GM12878 (cell line): ENCODE measurements around the gene SOBP. TPM values are rescaled to one million over a fixed set of nuclear protein-coding genes. Genes with fewer than 3 reads are reported as not detected.

Source experiments
- ATAC-seq: fragments of 200-7000 bp; cut with Tn5 transposase; 3 replicates; pipeline ENCODE4 v1.9.1; 2020; ENCODE audit warnings: mild to moderate bottlenecking, moderate library complexity
- BruUV-seq: library from RNA; stranded (reverse); fragments of 400-500 nt; replicated peaks from 2 replicates; lab custom pipeline; 2021; lab: Mats Ljungman, UMichigan
- CTCF ChIA-PET: fragments of 300-600 bp; sonication (Branson Sonifier 250); formaldehyde crosslinking; extraction: SDS; loops from one replicate; lab custom pipeline; 2021; ENCODE audit warnings: inconsistent platforms; lab: Yijun Ruan, JAX
- POLR2A ChIA-PET: fragments of 350-600 bp; formaldehyde crosslinking; extraction: SDS; loops from one replicate; lab custom pipeline; 2021; ENCODE audit warnings: inconsistent platforms; lab: Charles Lee
- RAD21 ChIA-PET: fragments of 300-600 bp; sonication (Branson Sonifier 250); formaldehyde crosslinking; loops from one replicate; lab custom pipeline; 2023; ENCODE audit warnings: antibody characterized with exemption; ENCODE audit not compliant: unreplicated experiment; lab: Charles Lee
- SMC1A ChIA-PET: fragments of 300-600 bp; sonication (Branson Sonifier 250); formaldehyde crosslinking; loops from one replicate; lab custom pipeline; 2023; ENCODE audit not compliant: unreplicated experiment, uncharacterized antibody; lab: Charles Lee
- DNase-seq: peaks from one replicate; pipeline ENCODE4 v3.0.0-alpha.2; 2011; ENCODE audit warnings: low read depth, low spot score
- FAIRE-seq: peaks from 3 replicates; lab custom pipeline; 2011; peaks lifted over from hg19 to GRCh38; lab: Jason Lieb, UNC
- H2AFZ ChIP-seq: 2 replicates; pipeline ENCODE4 v1.6.0; 2011; ENCODE audit warnings: low read depth, low read length, control low read depth; ENCODE audit not compliant: control insufficient read depth
- H3K27ac ChIP-seq: 2 replicates; pipeline ENCODE4 v1.5.1; 2011; ENCODE audit warnings: control low read depth; ENCODE audit not compliant: control insufficient read depth, insufficient read depth
- H3K27me3 ChIP-seq, 2 experiments: replicated peaks in 1 of 2; 2 replicates each; pipeline versions ENCODE4 v1.6.0 to v1.6.1; 2011; ENCODE audit warnings: low read length in 1 of 2; ENCODE audit not compliant: control insufficient read depth in 2 of 2, insufficient read depth in 2 of 2
- H3K36me3 ChIP-seq, 2 experiments: 2 replicates each; pipeline ENCODE4 v1.5.1; 2011; ENCODE audit warnings: low read length in 1 of 2; ENCODE audit not compliant: control insufficient read depth in 2 of 2, insufficient read depth in 2 of 2
- H3K4me1 ChIP-seq: 2 replicates; pipeline ENCODE4 v1.6.1; 2011; ENCODE audit warnings: mild to moderate bottlenecking, low read length, moderate library complexity, mixed read lengths; ENCODE audit not compliant: control insufficient read depth, insufficient read depth
- H3K4me2 ChIP-seq: 2 replicates; pipeline ENCODE4 v1.6.0; 2011; ENCODE audit warnings: control low read depth; ENCODE audit not compliant: control insufficient read depth, insufficient read depth
- H3K4me3 ChIP-seq: fragments of 200-600 bp; sonication (generic); 2 replicates; pipeline ENCODE4 v1.5.1; 2016
- H3K79me2 ChIP-seq: 2 replicates; pipeline ENCODE4 v1.6.0; 2011; ENCODE audit warnings: low read length; ENCODE audit not compliant: control insufficient read depth, insufficient read depth
- H3K9ac ChIP-seq: 2 replicates; pipeline ENCODE4 v1.8.0; 2011; ENCODE audit warnings: low read length, control low read depth, mixed read lengths; ENCODE audit not compliant: control insufficient read depth, insufficient read depth
- H3K9me3 ChIP-seq: replicated peaks from 3 replicates; pipeline ENCODE4 v1.5.1; 2011; ENCODE audit warnings: mild to moderate bottlenecking, low read length; ENCODE audit not compliant: control insufficient read depth, insufficient read depth
- H4K20me1 ChIP-seq: 2 replicates; pipeline ENCODE4 v1.6.0; 2011; ENCODE audit not compliant: control insufficient read depth, insufficient read depth
- BHLHE40 ChIP-seq, 2 experiments: fragments of 450-650 bp in 1 of 2; IDR thresholded peaks; 2 replicates each; pipeline ENCODE4 v1.6.1; 2011 to 2017; ENCODE audit warnings: low read depth in 2 of 2, borderline replicate concordance in 1 of 2, improper control_type of control experiment in 1 of 2, low read length in 1 of 2, mild to moderate bottlenecking in 1 of 2
- BMI1 ChIP-seq: fragments of 450-650 bp; IDR thresholded peaks from 2 replicates; pipeline ENCODE4 v1.6.1; 2016; ENCODE audit warnings: mild to moderate bottlenecking, moderate library complexity, borderline replicate concordance
- EZH2 ChIP-seq: IDR thresholded peaks from 2 replicates; pipeline ENCODE4 v1.6.1; 2012; ENCODE audit warnings: low read depth, mild to moderate bottlenecking, control low read depth, inconsistent platforms, low read length, borderline replicate concordance; ENCODE audit not compliant: control insufficient read depth
- FOXM1 ChIP-seq: IDR thresholded peaks from 2 replicates; pipeline ENCODE4 v1.6.1; 2012; ENCODE audit warnings: low read depth, mild to moderate bottlenecking, inconsistent platforms, low read length, moderate library complexity
- HCFC1 ChIP-seq: fragments of 150-350 bp; IDR thresholded peaks from 2 replicates; pipeline ENCODE4 v1.6.1; 2014; ENCODE audit warnings: low read length
- MEF2A ChIP-seq: IDR thresholded peaks from 2 replicates; pipeline ENCODE4 v1.6.1; 2011; ENCODE audit warnings: low read depth, mild to moderate bottlenecking, low read length, moderate library complexity; ENCODE audit not compliant: insufficient read depth
- NFYA ChIP-seq: IDR thresholded peaks from 2 replicates; pipeline ENCODE4 v1.6.1; 2011; ENCODE audit warnings: low read depth, mild to moderate bottlenecking, low read length, improper control_type of control experiment, borderline replicate concordance
- NR2F1 ChIP-seq: fragments of 450-650 bp; conservative IDR thresholded peaks from 2 replicates; pipeline ENCODE4 v1.6.1; 2017; ENCODE audit warnings: mild to moderate bottlenecking
- POLR2A ChIP-seq: IDR thresholded peaks from 2 replicates; pipeline ENCODE4 v1.6.1; 2011; ENCODE audit warnings: low read depth, mild to moderate bottlenecking, low read length
- STAT1 ChIP-seq: fragments of 450-650 bp; conservative IDR thresholded peaks from 2 replicates; pipeline ENCODE4 v1.6.1; 2014; ENCODE audit warnings: antibody characterized with exemption, mild to moderate bottlenecking
- WGBS: methylation state at CpG from one replicate; pipeline ENCODE4 v1.1.6; 2016; ENCODE audit warnings: low lambda C conversion rate; ENCODE audit not compliant: insufficient replicate concordance, insufficient coverage; ENCODE audit errors: missing lambda C conversion rate; 5-methylcytosine and 5-hydroxymethylcytosine counted together
- in situ Hi-C: fragments of 300-500 bp; cut with MboI; formaldehyde crosslinking; loops from 9 replicates; pipeline ENCODE4 v1.14.3; 2018; ENCODE audit warnings: mixed read lengths
- intact Hi-C: fragments of 100-400 bp; cut with micrococcal nuclease; formaldehyde crosslinking; loops from one replicate; pipeline ENCODE4 v1.14.2; 2022; ENCODE audit not compliant: unreplicated experiment
- polyA plus RNA-seq, 11 experiments: library from polyadenylated mRNA; depleted of rRNA in 4 of 11; unstranded in 6 of 11; stranded (reverse) in 5 of 11; fragments of >200 nt; fragmentation: Nextera tagmentation in 4 of 11; fragmentation: Illumina TruSeq in 1 of 11; extraction: Ambion mirVana in 4 of 11; extraction: Trizol in 1 of 11; gene quantifications; 1 replicate in 1 of 11; 2 replicates in 10 of 11; pipeline versions ENCODE4 v1.2.1 to v1.2.3, GENCODE V29; 2011 to 2016; ENCODE audit warnings: inconsistent platforms in 2 of 11, missing spikeins in 2 of 11, low read depth in 1 of 11
- total RNA-seq, 4 experiments: library from RNA; depleted of rRNA in 3 of 4; stranded (reverse); fragments of >200 nt in 3 of 4; fragmentation: Illumina TruSeq in 1 of 4; extraction: Trizol in 1 of 4; gene quantifications; 2 replicates each; pipeline versions ENCODE4 v1.2.1 to v1.2.3, GENCODE V29; 2013 to 2021
- TF ChIP-seq, protein P1 (sequence below): fragments of 450-650 bp; IDR thresholded peaks from 2 replicates; pipeline ENCODE4 v1.6.1; 2017; ENCODE audit warnings: mild to moderate bottlenecking
- TF ChIP-seq, protein P2 (sequence below): IDR thresholded peaks from 2 replicates; pipeline ENCODE4 v1.6.1; 2011; ENCODE audit warnings: borderline replicate concordance, low read depth, mild to moderate bottlenecking, moderate library complexity, mixed read lengths, low read length; ENCODE audit not compliant: insufficient read depth; ENCODE audit errors: extremely low read length
- TF ChIP-seq, protein P3 (sequence below): fragments of 450-650 bp; IDR thresholded peaks from 2 replicates; pipeline ENCODE4 v1.6.1; 2016; ENCODE audit warnings: mild to moderate bottlenecking
- TF ChIP-seq, protein P4 (sequence below): fragments of 450-650 bp; IDR thresholded peaks from 2 replicates; pipeline ENCODE4 v1.6.1; 2018; ENCODE audit warnings: mild to moderate bottlenecking, low read depth, moderate library complexity; ENCODE audit not compliant: partially characterized antibody
- TF ChIP-seq, protein P5 (sequence below): IDR thresholded peaks from 2 replicates; pipeline ENCODE4 v1.6.1; 2012; ENCODE audit warnings: low read depth, low read length, improper control_type of control experiment

SOBP gene
- total and polyA plus RNA-seq, 10 of the 15 experiments (the other 5 are each of a cell fraction or from before 2014, with no cell fraction given) = 0.49 to 1.9 (median 0.78) TPM

DNA sequence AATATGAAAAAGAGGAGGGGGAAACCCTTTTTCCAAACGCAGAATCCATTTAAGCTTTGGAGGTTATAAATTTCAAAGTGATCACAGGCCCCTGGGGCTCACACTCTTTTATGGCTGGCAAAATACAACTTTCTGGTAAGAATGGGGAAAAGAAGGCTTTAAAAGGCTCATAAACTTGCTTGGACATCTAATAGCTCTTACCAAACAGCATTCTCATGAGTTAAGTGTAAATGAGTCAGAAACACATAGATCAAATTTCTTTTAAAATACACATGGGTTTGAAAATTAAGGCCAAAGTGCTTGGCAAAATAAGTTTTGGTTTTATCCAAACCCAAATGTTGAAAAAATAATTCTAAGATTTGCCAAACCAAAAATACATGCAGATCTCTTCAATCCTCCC, 154.6 kb downstream of the SOBP start:
- whole genome bisulfite sequencing = 64% methylated on average over 1 of the region's 1 CpG
- FAIRE-seq (no peak), DNase-seq (no peak), ATAC-seq (no peak)
- Histone ChIP-seq H3K9me3 (no peaks in the 10 kb centered on the region), H4K20me1 (no peaks in the 10 kb centered on the region), H3K4me2 (no peak overlapping the region), H3K27ac (no peak overlapping the region), H3K4me3 (no peak overlapping the region), H3K79me2 (no peaks in the 10 kb centered on the region), H3K9ac (no peak overlapping the region), H3K36me3 (no peaks in the 10 kb centered on the region), H3K4me1 (peaks cover 11% of the 10 kb centered on the region), H3K27me3 (no peaks in the 10 kb centered on the region), H2AFZ (no peak overlapping the region)
- CTCF ChIA-PET = interaction anchor here (0.9 to 3.2 kb wide), 2 partner anchors 11 to 13 kb away, joined by 4 to 31 read pairs; no protein-coding TSS in a partner anchor
- POLR2A ChIA-PET = no interaction called here
- intact Hi-C loops (no loop called here), in situ Hi-C loops (no loop called here)
- SMC1A ChIA-PET = interaction anchor here (0.7 to 0.8 kb wide), 2 partner anchors 13 to 27 kb away, joined by 3 to 4 read pairs; no protein-coding TSS in a partner anchor
- TF ChIP-seq BHLHE40 (IDR thresholded peaks at IDR 0.05; ENCODE audit: borderline replicate concordance in 1 of 2, low read depth in 2 of 2, low read length in 1 of 2) (no peak), FOXM1 (no peak), STAT1 (no peak), POLR2A (no peak), EZH2 (no peak), NFYA (no peak), BMI1 (no peak), NR2F1 (no peak), MEF2A (no peak), HCFC1 (no peak)
- TF ChIP-seq, protein P1, sequence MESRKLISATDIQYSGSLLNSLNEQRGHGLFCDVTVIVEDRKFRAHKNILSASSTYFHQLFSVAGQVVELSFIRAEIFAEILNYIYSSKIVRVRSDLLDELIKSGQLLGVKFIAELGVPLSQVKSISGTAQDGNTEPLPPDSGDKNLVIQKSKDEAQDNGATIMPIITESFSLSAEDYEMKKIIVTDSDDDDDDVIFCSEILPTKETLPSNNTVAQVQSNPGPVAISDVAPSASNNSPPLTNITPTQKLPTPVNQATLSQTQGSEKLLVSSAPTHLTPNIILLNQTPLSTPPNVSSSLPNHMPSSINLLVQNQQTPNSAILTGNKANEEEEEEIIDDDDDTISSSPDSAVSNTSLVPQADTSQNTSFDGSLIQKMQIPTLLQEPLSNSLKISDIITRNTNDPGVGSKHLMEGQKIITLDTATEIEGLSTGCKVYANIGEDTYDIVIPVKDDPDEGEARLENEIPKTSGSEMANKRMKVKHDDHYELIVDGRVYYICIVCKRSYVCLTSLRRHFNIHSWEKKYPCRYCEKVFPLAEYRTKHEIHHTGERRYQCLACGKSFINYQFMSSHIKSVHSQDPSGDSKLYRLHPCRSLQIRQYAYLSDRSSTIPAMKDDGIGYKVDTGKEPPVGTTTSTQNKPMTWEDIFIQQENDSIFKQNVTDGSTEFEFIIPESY = no peak
- TF ChIP-seq, protein P2, sequence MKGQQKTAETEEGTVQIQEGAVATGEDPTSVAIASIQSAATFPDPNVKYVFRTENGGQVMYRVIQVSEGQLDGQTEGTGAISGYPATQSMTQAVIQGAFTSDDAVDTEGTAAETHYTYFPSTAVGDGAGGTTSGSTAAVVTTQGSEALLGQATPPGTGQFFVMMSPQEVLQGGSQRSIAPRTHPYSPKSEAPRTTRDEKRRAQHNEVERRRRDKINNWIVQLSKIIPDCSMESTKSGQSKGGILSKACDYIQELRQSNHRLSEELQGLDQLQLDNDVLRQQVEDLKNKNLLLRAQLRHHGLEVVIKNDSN = no peak
- TF ChIP-seq, protein P3, sequence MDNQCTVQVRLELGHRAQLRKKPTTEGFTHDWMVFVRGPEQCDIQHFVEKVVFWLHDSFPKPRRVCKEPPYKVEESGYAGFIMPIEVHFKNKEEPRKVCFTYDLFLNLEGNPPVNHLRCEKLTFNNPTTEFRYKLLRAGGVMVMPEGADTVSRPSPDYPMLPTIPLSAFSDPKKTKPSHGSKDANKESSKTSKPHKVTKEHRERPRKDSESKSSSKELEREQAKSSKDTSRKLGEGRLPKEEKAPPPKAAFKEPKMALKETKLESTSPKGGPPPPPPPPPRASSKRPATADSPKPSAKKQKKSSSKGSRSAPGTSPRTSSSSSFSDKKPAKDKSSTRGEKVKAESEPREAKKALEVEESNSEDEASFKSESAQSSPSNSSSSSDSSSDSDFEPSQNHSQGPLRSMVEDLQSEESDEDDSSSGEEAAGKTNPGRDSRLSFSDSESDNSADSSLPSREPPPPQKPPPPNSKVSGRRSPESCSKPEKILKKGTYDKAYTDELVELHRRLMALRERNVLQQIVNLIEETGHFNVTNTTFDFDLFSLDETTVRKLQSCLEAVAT = no peak
- TF ChIP-seq, protein P4, sequence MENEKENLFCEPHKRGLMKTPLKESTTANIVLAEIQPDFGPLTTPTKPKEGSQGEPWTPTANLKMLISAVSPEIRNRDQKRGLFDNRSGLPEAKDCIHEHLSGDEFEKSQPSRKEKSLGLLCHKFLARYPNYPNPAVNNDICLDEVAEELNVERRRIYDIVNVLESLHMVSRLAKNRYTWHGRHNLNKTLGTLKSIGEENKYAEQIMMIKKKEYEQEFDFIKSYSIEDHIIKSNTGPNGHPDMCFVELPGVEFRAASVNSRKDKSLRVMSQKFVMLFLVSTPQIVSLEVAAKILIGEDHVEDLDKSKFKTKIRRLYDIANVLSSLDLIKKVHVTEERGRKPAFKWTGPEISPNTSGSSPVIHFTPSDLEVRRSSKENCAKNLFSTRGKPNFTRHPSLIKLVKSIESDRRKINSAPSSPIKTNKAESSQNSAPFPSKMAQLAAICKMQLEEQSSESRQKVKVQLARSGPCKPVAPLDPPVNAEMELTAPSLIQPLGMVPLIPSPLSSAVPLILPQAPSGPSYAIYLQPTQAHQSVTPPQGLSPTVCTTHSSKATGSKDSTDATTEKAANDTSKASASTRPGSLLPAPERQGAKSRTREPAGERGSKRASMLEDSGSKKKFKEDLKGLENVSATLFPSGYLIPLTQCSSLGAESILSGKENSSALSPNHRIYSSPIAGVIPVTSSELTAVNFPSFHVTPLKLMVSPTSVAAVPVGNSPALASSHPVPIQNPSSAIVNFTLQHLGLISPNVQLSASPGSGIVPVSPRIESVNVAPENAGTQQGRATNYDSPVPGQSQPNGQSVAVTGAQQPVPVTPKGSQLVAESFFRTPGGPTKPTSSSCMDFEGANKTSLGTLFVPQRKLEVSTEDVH = no peak
- TF ChIP-seq, protein P5, sequence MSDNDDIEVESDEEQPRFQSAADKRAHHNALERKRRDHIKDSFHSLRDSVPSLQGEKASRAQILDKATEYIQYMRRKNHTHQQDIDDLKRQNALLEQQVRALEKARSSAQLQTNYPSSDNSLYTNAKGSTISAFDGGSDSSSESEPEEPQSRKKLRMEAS = no peak
- BruUV-seq = no TSS peak
- RAD21 ChIA-PET = interaction anchor here (0.7 to 1.4 kb wide), 2 partner anchors 13 to 28 kb away, joined by 3 read pairs; no protein-coding TSS in a partner anchor
